ENCODE results near the gene HACD3.

DNA sequence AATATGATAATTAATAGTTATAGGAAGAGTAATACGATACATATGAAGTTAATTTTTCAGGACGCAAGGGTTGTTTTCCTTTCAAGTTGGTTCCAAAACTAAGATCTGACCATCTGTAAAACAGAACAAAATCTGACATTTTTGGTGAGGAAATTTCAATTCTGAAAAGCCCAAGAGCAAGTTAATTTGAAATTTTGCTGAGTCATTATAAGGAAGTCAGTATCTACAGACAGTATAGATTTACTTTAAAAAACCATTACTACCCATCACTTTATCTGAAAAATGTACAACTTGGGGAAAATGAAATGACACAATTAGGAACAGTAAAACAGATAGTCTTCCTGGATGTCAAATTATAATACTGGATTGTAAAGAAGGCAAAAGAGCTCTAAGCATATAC lies 68.2 kb downstream of the HACD3 start:
- no peak for TF ChIP-seq EZH2 (IDR thresholded peaks at IDR 0.05; ENCODE audit: borderline replicate concordance, insufficient read depth, low read depth, low read length, poor library complexity, severe bottlenecking)
- TF ChIP-seq, protein P1, sequence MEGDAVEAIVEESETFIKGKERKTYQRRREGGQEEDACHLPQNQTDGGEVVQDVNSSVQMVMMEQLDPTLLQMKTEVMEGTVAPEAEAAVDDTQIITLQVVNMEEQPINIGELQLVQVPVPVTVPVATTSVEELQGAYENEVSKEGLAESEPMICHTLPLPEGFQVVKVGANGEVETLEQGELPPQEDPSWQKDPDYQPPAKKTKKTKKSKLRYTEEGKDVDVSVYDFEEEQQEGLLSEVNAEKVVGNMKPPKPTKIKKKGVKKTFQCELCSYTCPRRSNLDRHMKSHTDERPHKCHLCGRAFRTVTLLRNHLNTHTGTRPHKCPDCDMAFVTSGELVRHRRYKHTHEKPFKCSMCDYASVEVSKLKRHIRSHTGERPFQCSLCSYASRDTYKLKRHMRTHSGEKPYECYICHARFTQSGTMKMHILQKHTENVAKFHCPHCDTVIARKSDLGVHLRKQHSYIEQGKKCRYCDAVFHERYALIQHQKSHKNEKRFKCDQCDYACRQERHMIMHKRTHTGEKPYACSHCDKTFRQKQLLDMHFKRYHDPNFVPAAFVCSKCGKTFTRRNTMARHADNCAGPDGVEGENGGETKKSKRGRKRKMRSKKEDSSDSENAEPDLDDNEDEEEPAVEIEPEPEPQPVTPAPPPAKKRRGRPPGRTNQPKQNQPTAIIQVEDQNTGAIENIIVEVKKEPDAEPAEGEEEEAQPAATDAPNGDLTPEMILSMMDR (IDR thresholded peaks at IDR 0.05): no peak

Data from B cell (primary cell).